Heart left ventricle (tissue), 16 donors: ENCODE results near the gene CACNA2D3. TPM values are rescaled to one million over a fixed set of nuclear protein-coding genes. Genes with fewer than 3 reads are reported as not detected.

ENCODE experiments used
- ATAC-seq, 4 donors: fragments of 200-7000 bp; cut with Tn5 transposase; one replicate each; pipeline ENCODE4 v1.9.1; 2020 to 2022; ENCODE audit warnings: moderate library complexity in 4 of 4, mild to moderate bottlenecking in 3 of 4, moderate number of reproducible peaks in 1 of 4
- DNase-seq, 5 donors: peaks; one replicate each; pipeline ENCODE4 v3.0.0-alpha.2; 2020
- H3K27ac ChIP-seq, 12 donors: fragments of 200-600 bp; sonication (generic) in 4 of 12; one replicate each; pipeline versions ENCODE4 v1.5.0 to v1.8.0; 2016 to 2022; ENCODE audit warnings: mild to moderate bottlenecking in 2 of 12
- H3K27me3 ChIP-seq, 9 donors: fragments of 200-600 bp; sonication (generic) in 2 of 9; one replicate each; pipeline versions ENCODE4 v1.5.1 to v1.8.0; 2016 to 2022; ENCODE audit warnings: mild to moderate bottlenecking in 3 of 9
- H3K36me3 ChIP-seq, 9 donors: fragments of 200-600 bp; sonication (generic) in 2 of 9; one replicate each; pipeline versions ENCODE4 v1.5.0 to v1.8.0; 2018 to 2022; ENCODE audit warnings: mild to moderate bottlenecking in 2 of 9
- H3K4me1 ChIP-seq, 12 donors: fragments of 200-600 bp; sonication (generic) in 4 of 12; one replicate each; pipeline versions ENCODE4 v1.5.0 to v1.8.0; 2016 to 2022; ENCODE audit warnings: mild to moderate bottlenecking in 3 of 12
- H3K4me3 ChIP-seq, 12 donors: fragments of 200-600 bp; sonication (generic) in 4 of 12; one replicate each; pipeline versions ENCODE4 v1.5.0 to v1.8.0; 2017 to 2022; ENCODE audit warnings: mild to moderate bottlenecking in 9 of 12, moderate library complexity in 4 of 12
- H3K9me3 ChIP-seq, 12 donors: fragments of 200-600 bp; sonication (generic) in 4 of 12; one replicate each; pipeline versions ENCODE4 v1.5.0 to v1.8.0; 2016 to 2022; ENCODE audit warnings: mild to moderate bottlenecking in 1 of 12
- CTCF ChIP-seq, 12 donors: fragments of 200-600 bp; sonication (generic) in 4 of 12; IDR thresholded peaks; one replicate each; pipeline versions ENCODE4 v1.5.0 to v1.8.0; 2018 to 2022; ENCODE audit warnings: antibody characterized with exemption in 12 of 12, mild to moderate bottlenecking in 5 of 12
- POLR2A ChIP-seq, 2 donors: fragments of 450-650 bp; IDR thresholded peaks; one replicate each; pipeline ENCODE4 v1.6.1; 2017; ENCODE audit warnings: antibody characterized with exemption in 2 of 2, mild to moderate bottlenecking in 2 of 2, moderate library complexity in 2 of 2
- WGBS, 4 donors: extraction: QIAGEN DNeasy Blood & Tissue Kit in 2 of 4; methylation state at CpG; one replicate each; pipeline versions ENCODE4 v1.1.5 to v1.1.7; 2013 to 2018; 5-methylcytosine and 5-hydroxymethylcytosine counted together
- intact Hi-C, 10 donors: fragments of 100-400 bp; cut with DNase I; formaldehyde crosslinking; loops; one replicate each; pipeline versions ENCODE4 v1.11.1 to v1.14.2; 2022
- polyA plus RNA-seq, 2 donors: library from polyadenylated mRNA; stranded (reverse); fragments of 200-250 nt; gene quantifications; one replicate each; pipeline ENCODE4 v1.2.3, GENCODE V29; 2013
- total RNA-seq, 9 donors: library from RNA; depleted of rRNA in 2 of 9; stranded (reverse); fragments of >200 nt in 2 of 9; fragmentation: NEBNext Ultra II Directional in 3 of 9; extraction: Animal tissue kit (Norgen Biotek cat#: 25700) in 3 of 9; gene quantifications; one replicate each; pipeline versions ENCODE4 v1.1.0 to v1.2.4, GENCODE V29; 2016 to 2023
- donor health status: ischemic (EF 13 %, LVEDD 7.1; RV severe dilation, severe dysfunction).
- donor health status: healthy with polysubstance abuse.
- donor health status: DM: no; HTN: yes; CAD: no.
- donor health status: DM: no; HTN: no; CAD: no.
- donor health status: ischemic (EF 25% LVEDD 6.9; RV normal size, moderate dysfunction).
- donor health status: ischemic (EF 25% LVEDD 5.7; RV mildly dilated, moderate dysfunction).
- donor health status: healthy.
- donor health status: DM: yes; HTN: yes; CAD: no.
- donor health status: ischemic (EF 35%, LVEDD 5.7; RV mildly dilated, moderate dysfunction).
- donor health status: nonischemic (EF 11% LVEDD 7.7; RV severe dilation, severe dysfunction).
- donor health status: DM: yes; HTN: yes; CAD: no.
- donor health status: PGD.
- donor health status: ischemic (EF 29% LVEDD 5.4; RV normal size, mild dysfunction).
- donor health status: nonischemic (EF 23%, LVEDD 6.1; RV moderate dilation, normal function).

The CACNA2D3 gene
- total and polyA plus RNA-seq, 11 donors, result 0.17 to 25.1 (median 12.8) TPM

GRCh38 chr3:54878145-54878544 lies 755.8 kb downstream of the CACNA2D3 start:
- no peak for TF ChIP-seq CTCF (IDR thresholded peaks at IDR 0.05)
- TF ChIP-seq POLR2A (IDR thresholded peaks at IDR 0.05), result no peak
- intact Hi-C loops, result loop anchor here in 1 of 10 donors (10.0 kb wide), 1 partner anchor 453 kb away; no protein-coding TSS in a partner anchor
- H3K27me3 ChIP-seq, result no peaks in the 10 kb centered on the region
- ATAC-seq (no peak), DNase-seq (no peak)
- H3K36me3 ChIP-seq, result no peaks in the 10 kb centered on the region
- H3K27ac ChIP-seq, result no peak overlapping the region
- WGBS, 4 donors, result 53 to 64% (median 60%) methylated on average over 7 of the region's 7 CpGs
- no peak overlapping the region for H3K4me3 ChIP-seq
- no peaks in the 10 kb centered on the region for H3K9me3 ChIP-seq
- no peaks in the 10 kb centered on the region for H3K4me1 ChIP-seq

GRCh38 chr3:54882129-54882833 lies 759.9 kb downstream of the CACNA2D3 start:
- DNase-seq (no peak), ATAC-seq (peak; percentile 55 to 92 (median 82))
- H3K4me3 ChIP-seq, result no peak overlapping the region
- no peaks in the 10 kb centered on the region for H3K4me1 ChIP-seq
- no peaks in the 10 kb centered on the region for H3K9me3 ChIP-seq
- WGBS, 4 donors, result 32 to 55% (median 40%) methylated on average over 3 of the region's 3 CpGs
- H3K36me3 ChIP-seq, result no peaks in the 10 kb centered on the region
- peak overlapping the region in 7 of 12 donors; percentile 5 to 50 (median 36) for H3K27ac ChIP-seq
- no peaks in the 10 kb centered on the region for H3K27me3 ChIP-seq
- TF ChIP-seq POLR2A (IDR thresholded peaks at IDR 0.05), result no peak
- no peak for TF ChIP-seq CTCF (IDR thresholded peaks at IDR 0.05)
- intact Hi-C loops, result no loop called here

GRCh38 chr3:54888162-54888561 lies 765.8 kb downstream of the CACNA2D3 start:
- no peak overlapping the region for H3K27ac ChIP-seq
- H3K4me1 ChIP-seq, result peaks cover 0 to 17% (median 7%) of the 10 kb centered on the region in 12 donors
- ATAC-seq, result no peak
- intact Hi-C loops, result no loop called here
- 84 to 94% (median 92%) methylated on average over 9 of the region's 9 CpGs for WGBS, 4 donors
- H3K9me3 ChIP-seq, result no peaks in the 10 kb centered on the region
- H3K36me3 ChIP-seq, result no peaks in the 10 kb centered on the region
- H3K27me3 ChIP-seq, result no peaks in the 10 kb centered on the region
- H3K4me3 ChIP-seq, result no peak overlapping the region
- no peak for DNase-seq
- TF ChIP-seq CTCF (IDR thresholded peaks at IDR 0.05) (no peak), POLR2A (IDR thresholded peaks at IDR 0.05) (no peak)

GRCh38 chr3:54888873-54889272 lies 766.5 kb downstream of the CACNA2D3 start:
- Histone ChIP-seq H3K27ac (no peak overlapping the region), H3K36me3 (no peaks in the 10 kb centered on the region), H3K4me3 (no peak overlapping the region), H3K4me1 (peaks cover 0 to 17% (median 7%) of the 10 kb centered on the region in 12 donors), H3K9me3 (no peaks in the 10 kb centered on the region), H3K27me3 (no peaks in the 10 kb centered on the region)
- TF ChIP-seq POLR2A (IDR thresholded peaks at IDR 0.05) (no peak), CTCF (IDR thresholded peaks at IDR 0.05) (no peak)
- ATAC-seq, result no peak
- no peak for DNase-seq
- intact Hi-C loops, result no loop called here
- 75 to 91% (median 86%) methylated on average over 1 of the region's 1 CpG for WGBS, 4 donors
